ENCODE results near the gene TPP1. TPM values are rescaled to one million over a fixed set of nuclear protein-coding genes. Genes with fewer than 3 reads are reported as not detected.

The TPP1 gene
- total RNA-seq, 1 donor from 2014 or later: 15.7 TPM

GRCh38 chr11:6613496-6613895 lies 5.7 kb downstream of the TPP1 start:
- Histone ChIP-seq H3K9me3 (ENCODE audit: control insufficient read depth in 3 of 3, low read length in 3 of 3) (no peaks in the 10 kb centered on the region), H3K36me3 (ENCODE audit: control insufficient read depth in 3 of 3, insufficient read depth in 3 of 3, low read length in 3 of 3) (peaks cover 59 to 63% (median 62%) of the 10 kb centered on the region in 3 donors), H3K27me3 (ENCODE audit: control insufficient read depth in 3 of 3, insufficient read depth in 3 of 3, low read length in 3 of 3) (no peaks in the 10 kb centered on the region), H3K27ac (ENCODE audit: low read depth, low read length) (no peak overlapping the region), H3K4me3 (ENCODE audit: low read length in 3 of 3) (no peak overlapping the region), H3K9ac (ENCODE audit: low read depth in 1 of 3, low read length in 3 of 3) (no peak overlapping the region), H3K4me1 (ENCODE audit: control insufficient read depth in 3 of 3, insufficient read depth in 3 of 3, low read length in 3 of 3) (peaks cover 29 to 47% (median 36%) of the 10 kb centered on the region in 3 donors)

- H3K9ac ChIP-seq (ENCODE audit: low read depth in 1 of 3, low read length in 3 of 3): peak within 1 kb of the TSS; percentile 84 to 99 (median 98)
- H3K36me3 ChIP-seq (ENCODE audit: control insufficient read depth in 3 of 3, insufficient read depth in 3 of 3, low read length in 3 of 3): peaks cover 67 to 74% (median 72%) of the 10 kb centered on the region in 3 donors
- no peaks in the 10 kb centered on the region for H3K27me3 ChIP-seq (ENCODE audit: control insufficient read depth in 3 of 3, insufficient read depth in 3 of 3, low read length in 3 of 3)
- peaks cover 24 to 47% (median 37%) of the 10 kb centered on the region in 3 donors for H3K4me1 ChIP-seq (ENCODE audit: control insufficient read depth in 3 of 3, insufficient read depth in 3 of 3, low read length in 3 of 3)
- H3K27ac ChIP-seq (ENCODE audit: low read depth, low read length): peak within 1 kb of the TSS; percentile 90
- no peaks in the 10 kb centered on the region for H3K9me3 ChIP-seq (ENCODE audit: control insufficient read depth in 3 of 3, low read length in 3 of 3)
- H3K4me3 ChIP-seq (ENCODE audit: low read length in 3 of 3): peak within 1 kb of the TSS; percentile 66 to 93 (median 74)
These were observed 6.8 kb downstream of the TPP1 start, which contains the start of gene TAF10 for GRCh38 chr11:6612213-6613041. TAF10 (minus strand) TSS chr11:6612216; CDS start chr11:6612189, 27 bp downstream.

GRCh38 chr11:6611963-6612212 lies 7.3 kb downstream of the TPP1 start:
- Histone ChIP-seq H3K9ac (ENCODE audit: low read depth in 1 of 3, low read length in 3 of 3) (peak overlapping the region; percentile 73 to 98 (median 84)), H3K9me3 (ENCODE audit: control insufficient read depth in 3 of 3, low read length in 3 of 3) (no peaks in the 10 kb centered on the region), H3K4me3 (ENCODE audit: low read length in 3 of 3) (peak overlapping the region; percentile 66 to 93 (median 73)), H3K27me3 (ENCODE audit: control insufficient read depth in 3 of 3, insufficient read depth in 3 of 3, low read length in 3 of 3) (no peaks in the 10 kb centered on the region), H3K36me3 (ENCODE audit: control insufficient read depth in 3 of 3, insufficient read depth in 3 of 3, low read length in 3 of 3) (peaks cover 64 to 72% (median 67%) of the 10 kb centered on the region in 3 donors), H3K4me1 (ENCODE audit: control insufficient read depth in 3 of 3, insufficient read depth in 3 of 3, low read length in 3 of 3) (peaks cover 25 to 50% (median 38%) of the 10 kb centered on the region in 3 donors), H3K27ac (ENCODE audit: low read depth, low read length) (peak overlapping the region; percentile 90)

DNA sequence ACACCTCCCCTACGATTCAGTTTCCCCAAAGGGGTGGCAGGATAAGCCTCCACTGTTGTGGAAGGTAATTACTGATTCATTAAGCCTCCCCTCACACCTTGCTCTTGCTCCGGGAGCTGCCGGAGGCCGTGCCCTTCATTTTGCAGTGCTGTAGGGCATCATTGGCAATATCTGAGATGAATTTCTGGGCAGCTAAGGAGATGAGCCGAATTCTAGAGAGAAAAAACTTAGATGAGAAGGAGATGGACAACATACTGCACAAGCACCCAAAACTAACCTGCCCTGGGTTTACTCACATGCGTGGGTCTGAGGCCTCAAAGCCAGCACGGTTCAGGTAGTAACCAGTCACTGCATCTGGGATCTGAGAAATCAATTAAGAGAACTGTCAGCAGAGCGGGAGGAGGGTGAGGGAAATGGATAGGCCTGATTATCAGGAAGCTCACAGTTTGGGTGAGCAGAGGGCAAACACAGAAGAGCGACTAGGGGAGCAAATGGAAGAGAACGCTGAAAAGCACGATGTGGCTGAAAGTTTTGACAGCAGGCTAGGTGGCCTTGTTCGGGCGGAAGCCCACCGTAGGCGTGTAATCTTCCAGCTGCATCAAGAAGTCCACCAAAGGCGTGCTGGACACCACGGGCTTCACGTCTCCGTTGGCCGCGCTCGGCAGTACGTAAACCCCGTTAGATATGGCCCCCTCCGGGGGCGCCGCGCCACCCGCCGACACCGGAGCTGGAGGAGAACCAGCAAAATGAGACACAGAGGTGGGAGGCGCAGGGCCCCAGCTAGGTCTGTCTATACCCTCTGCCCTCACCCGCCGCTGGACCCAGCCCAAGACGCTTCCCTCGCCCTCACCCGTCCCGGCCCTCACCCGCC lies 7.9 kb downstream of the TPP1 start:
- H3K9ac ChIP-seq (ENCODE audit: low read depth in 1 of 3, low read length in 3 of 3): peak overlapping the region; percentile 73 to 98 (median 84)
- H3K4me1 ChIP-seq (ENCODE audit: control insufficient read depth in 3 of 3, insufficient read depth in 3 of 3, low read length in 3 of 3): peaks cover 31 to 55% (median 44%) of the 10 kb centered on the region in 3 donors
- H3K36me3 ChIP-seq (ENCODE audit: control insufficient read depth in 3 of 3, insufficient read depth in 3 of 3, low read length in 3 of 3): peaks cover 59 to 68% (median 63%) of the 10 kb centered on the region in 3 donors
- no peaks in the 10 kb centered on the region for H3K27me3 ChIP-seq (ENCODE audit: control insufficient read depth in 3 of 3, insufficient read depth in 3 of 3, low read length in 3 of 3)
- H3K9me3 ChIP-seq (ENCODE audit: control insufficient read depth in 3 of 3, low read length in 3 of 3): no peaks in the 10 kb centered on the region
- H3K4me3 ChIP-seq (ENCODE audit: low read length in 3 of 3): peak overlapping the region; percentile 66 to 93 (median 73)
- H3K27ac ChIP-seq (ENCODE audit: low read depth, low read length): peak overlapping the region; percentile 82

DNA sequence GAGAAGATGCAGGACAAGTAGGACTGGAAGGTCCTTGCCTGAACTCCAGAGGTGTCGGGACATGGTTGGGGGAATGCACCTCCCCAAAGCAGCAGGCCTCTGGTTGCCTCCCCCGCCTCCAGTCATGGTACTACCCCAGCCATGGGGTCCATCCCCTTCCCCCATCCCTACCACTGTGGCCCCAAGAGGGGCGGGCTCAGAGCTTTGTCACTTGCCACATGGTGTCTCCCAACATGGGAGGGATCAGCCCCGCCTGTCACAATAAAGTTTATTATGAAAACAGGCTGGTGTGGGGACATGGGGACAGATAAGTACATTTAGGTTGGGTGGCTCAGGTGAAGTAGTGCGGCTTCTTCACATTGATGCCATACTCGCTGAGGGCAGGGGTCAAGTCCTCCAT lies 8.6 kb downstream of the TPP1 start:
- Histone ChIP-seq H3K27me3 (ENCODE audit: control insufficient read depth in 3 of 3, insufficient read depth in 3 of 3, low read length in 3 of 3) (no peaks in the 10 kb centered on the region), H3K36me3 (ENCODE audit: control insufficient read depth in 3 of 3, insufficient read depth in 3 of 3, low read length in 3 of 3) (peaks cover 52 to 61% (median 57%) of the 10 kb centered on the region in 3 donors), H3K27ac (ENCODE audit: low read depth, low read length) (peak overlapping the region; percentile 82), H3K4me1 (ENCODE audit: control insufficient read depth in 3 of 3, insufficient read depth in 3 of 3, low read length in 3 of 3) (peaks cover 36 to 63% (median 50%) of the 10 kb centered on the region in 3 donors), H3K9me3 (ENCODE audit: control insufficient read depth in 3 of 3, low read length in 3 of 3) (no peaks in the 10 kb centered on the region), H3K4me3 (ENCODE audit: low read length in 3 of 3) (no peak overlapping the region), H3K9ac (ENCODE audit: low read depth in 1 of 3, low read length in 3 of 3) (no peak overlapping the region)

GRCh38 chr11:6609502-6610015 lies 9.7 kb downstream of the TPP1 start:
- Histone ChIP-seq H3K27ac (ENCODE audit: low read depth, low read length) (no peak overlapping the region), H3K9me3 (ENCODE audit: control insufficient read depth in 3 of 3, low read length in 3 of 3) (no peaks in the 10 kb centered on the region), H3K4me1 (ENCODE audit: control insufficient read depth in 3 of 3, insufficient read depth in 3 of 3, low read length in 3 of 3) (peaks cover 46 to 72% (median 60%) of the 10 kb centered on the region in 3 donors), H3K9ac (ENCODE audit: low read depth in 1 of 3, low read length in 3 of 3) (no peak overlapping the region), H3K36me3 (ENCODE audit: control insufficient read depth in 3 of 3, insufficient read depth in 3 of 3, low read length in 3 of 3) (peaks cover 42 to 50% (median 46%) of the 10 kb centered on the region in 3 donors), H3K4me3 (ENCODE audit: low read length in 3 of 3) (no peak overlapping the region), H3K27me3 (ENCODE audit: control insufficient read depth in 3 of 3, insufficient read depth in 3 of 3, low read length in 3 of 3) (no peaks in the 10 kb centered on the region)

- no peak overlapping the region for H3K9ac ChIP-seq (ENCODE audit: low read depth in 1 of 3, low read length in 3 of 3)
- no peak overlapping the region for H3K4me3 ChIP-seq (ENCODE audit: low read length in 3 of 3)
- peaks cover 49 to 79% (median 61%) of the 10 kb centered on the region in 3 donors for H3K4me1 ChIP-seq (ENCODE audit: control insufficient read depth in 3 of 3, insufficient read depth in 3 of 3, low read length in 3 of 3)
- H3K9me3 ChIP-seq (ENCODE audit: control insufficient read depth in 3 of 3, low read length in 3 of 3): no peaks in the 10 kb centered on the region
- peak overlapping the region; percentile 96 for H3K27ac ChIP-seq (ENCODE audit: low read depth, low read length)
- H3K36me3 ChIP-seq (ENCODE audit: control insufficient read depth in 3 of 3, insufficient read depth in 3 of 3, low read length in 3 of 3): peaks cover 40 to 44% (median 40%) of the 10 kb centered on the region in 3 donors
- H3K27me3 ChIP-seq (ENCODE audit: control insufficient read depth in 3 of 3, insufficient read depth in 3 of 3, low read length in 3 of 3): no peaks in the 10 kb centered on the region
These were observed 10.3 kb downstream of the TPP1 start for GRCh38 chr11:6608726-6609501.

DNA sequence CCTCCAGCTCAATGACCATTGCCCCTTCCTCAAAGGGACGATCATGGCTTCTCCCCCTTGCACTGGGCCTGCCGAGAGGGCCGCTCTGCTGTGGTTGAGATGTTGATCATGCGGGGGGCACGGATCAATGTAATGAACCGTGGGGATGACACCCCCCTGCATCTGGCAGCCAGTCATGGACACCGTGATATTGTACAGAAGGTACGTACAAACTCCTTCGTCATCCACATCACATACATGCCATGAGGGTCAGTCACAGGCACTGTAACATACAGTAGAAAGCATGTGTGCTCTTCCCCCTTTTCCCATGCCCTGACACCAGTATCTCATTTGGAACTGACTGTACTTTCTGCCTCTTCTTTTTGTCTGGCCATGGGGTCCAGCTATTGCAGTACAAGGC lies 11.2 kb downstream of the TPP1 start:
- H3K9me3 ChIP-seq (ENCODE audit: control insufficient read depth in 3 of 3, low read length in 3 of 3): no peaks in the 10 kb centered on the region
- H3K4me1 ChIP-seq (ENCODE audit: control insufficient read depth in 3 of 3, insufficient read depth in 3 of 3, low read length in 3 of 3): peaks cover 46 to 78% (median 57%) of the 10 kb centered on the region in 3 donors
- H3K27me3 ChIP-seq (ENCODE audit: control insufficient read depth in 3 of 3, insufficient read depth in 3 of 3, low read length in 3 of 3): no peaks in the 10 kb centered on the region
- H3K36me3 ChIP-seq (ENCODE audit: control insufficient read depth in 3 of 3, insufficient read depth in 3 of 3, low read length in 3 of 3): peaks cover 39 to 43% (median 40%) of the 10 kb centered on the region in 3 donors
- H3K9ac ChIP-seq (ENCODE audit: low read depth in 1 of 3, low read length in 3 of 3): peak overlapping the region in 1 of 3 donors; percentile 18
- H3K4me3 ChIP-seq (ENCODE audit: low read length in 3 of 3): no peak overlapping the region
- H3K27ac ChIP-seq (ENCODE audit: low read depth, low read length): peak overlapping the region; percentile 96

DNA sequence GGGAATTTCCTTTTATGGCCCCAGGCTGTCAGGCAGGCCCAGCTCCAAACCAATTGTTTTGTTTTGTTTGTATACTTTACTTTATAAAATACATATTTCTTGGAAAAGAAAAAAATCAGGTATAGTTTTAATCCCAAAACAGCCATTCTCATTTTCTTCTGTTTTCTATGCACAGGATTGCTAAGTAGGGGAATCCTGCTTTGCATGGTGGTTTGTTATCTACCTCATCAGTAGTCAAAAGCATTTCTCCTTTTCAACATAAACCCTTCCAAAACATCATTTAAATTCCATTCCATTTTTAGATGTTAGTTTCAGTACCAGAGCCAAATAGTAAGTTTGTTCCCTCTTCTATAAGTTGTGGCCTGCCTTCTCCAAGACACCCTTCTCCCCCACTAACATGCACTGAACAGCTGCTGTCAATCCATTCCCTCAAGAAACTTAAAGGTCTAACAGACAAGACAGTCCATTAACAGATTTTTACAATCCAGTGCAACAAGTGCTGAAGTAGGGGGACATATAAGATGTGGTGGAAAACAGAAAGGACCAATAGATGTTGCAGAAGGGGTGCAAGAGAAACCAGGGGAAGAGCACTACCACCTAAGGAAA lies 11.9 kb downstream of the TPP1 start:
- H3K36me3 ChIP-seq (ENCODE audit: control insufficient read depth in 3 of 3, insufficient read depth in 3 of 3, low read length in 3 of 3): peaks cover 39 to 43% (median 40%) of the 10 kb centered on the region in 3 donors
- H3K27me3 ChIP-seq (ENCODE audit: control insufficient read depth in 3 of 3, insufficient read depth in 3 of 3, low read length in 3 of 3): no peaks in the 10 kb centered on the region
- H3K9me3 ChIP-seq (ENCODE audit: control insufficient read depth in 3 of 3, low read length in 3 of 3): no peaks in the 10 kb centered on the region
- H3K27ac ChIP-seq (ENCODE audit: low read depth, low read length): peak overlapping the region; percentile 96
- H3K9ac ChIP-seq (ENCODE audit: low read depth in 1 of 3, low read length in 3 of 3): peak overlapping the region; percentile 47 to 71 (median 67)
- peaks cover 44 to 76% (median 59%) of the 10 kb centered on the region in 3 donors for H3K4me1 ChIP-seq (ENCODE audit: control insufficient read depth in 3 of 3, insufficient read depth in 3 of 3, low read length in 3 of 3)
- H3K4me3 ChIP-seq (ENCODE audit: low read length in 3 of 3): peak overlapping the region; percentile 30 to 50 (median 33)
